ENCODE data around the gene GRSF1.
"Not testable (repeated sequence)": the region's sequence is repeated elsewhere in the genome, so short reads cannot be mapped to it uniquely, and the experiment has no call there.

The GRSF1 gene

GRCh38 chr4:70778888-70779422 is 60.7 kb downstream of the GRSF1 start:
- no peaks in the 10 kb centered on the region for H3K79me2 ChIP-seq (ENCODE audit: low read length)
- peaks cover 8% of the 10 kb centered on the region for H3K4me1 ChIP-seq (ENCODE audit: low read length)
- no peaks in the 10 kb centered on the region for H3K9me3 ChIP-seq (replicated peaks; ENCODE audit: insufficient read depth, low read length)
- H4K20me1 ChIP-seq (ENCODE audit: insufficient read depth, low read length) = no peaks in the 10 kb centered on the region
- no peak overlapping the region for H3K9ac ChIP-seq (ENCODE audit: low read length)
- no peak overlapping the region for H3K4me2 ChIP-seq (ENCODE audit: low read depth, low read length)
- no peaks in the 10 kb centered on the region for H3K9me2 ChIP-seq (replicated peaks; ENCODE audit: insufficient read depth, low read length)
- no peaks in the 10 kb centered on the region for H3K27me3 ChIP-seq (replicated peaks; ENCODE audit: insufficient read depth, low read length)
- H3K4me3 ChIP-seq (ENCODE audit: low read length) = no peak overlapping the region
- H2AFZ ChIP-seq (ENCODE audit: low read length) = no peak overlapping the region
- H3F3A ChIP-seq (ENCODE audit: insufficient read depth, low read length) = no peaks in the 10 kb centered on the region
- DNase-seq = no peak
- TF ChIP-seq CTCF (IDR thresholded peaks at IDR 0.05; ENCODE audit: low read length) = no peak
- TF ChIP-seq EZH2phosphoT487 (IDR thresholded peaks at IDR 0.05; ENCODE audit: low read length) = no peak
- no peaks in the 10 kb centered on the region; the same call in 1 of the 2 replicates for H3K36me3 ChIP-seq (replicated peaks; ENCODE audit: insufficient read depth, low read length)
- H3K27ac ChIP-seq (ENCODE audit: low read length) = no peak overlapping the region

GRCh38 chr4:70772929-70773555 is 66.6 kb downstream of the GRSF1 start:
- TF ChIP-seq EZH2phosphoT487 (IDR thresholded peaks at IDR 0.05; ENCODE audit: low read length) (no peak), CTCF (IDR thresholded peaks at IDR 0.05; ENCODE audit: low read length) (no peak), EZH2 (optimal IDR thresholded peaks at IDR 0.05; ENCODE audit: low read depth, low read length) (no peak)
- no peaks in the 10 kb centered on the region for H3F3A ChIP-seq (ENCODE audit: insufficient read depth, low read length)
- H3K9me2 ChIP-seq (replicated peaks; ENCODE audit: insufficient read depth, low read length) = no peaks in the 10 kb centered on the region
- no peak overlapping the region for H3K9ac ChIP-seq (ENCODE audit: low read length)
- H3K27ac ChIP-seq (ENCODE audit: low read length) = no peak overlapping the region; the same call in 1 of the 2 replicates
- H3K4me2 ChIP-seq (ENCODE audit: low read depth, low read length) = peak overlapping the region; percentile 28; the same call in 1 of the 2 replicates
- no peaks in the 10 kb centered on the region for H4K20me1 ChIP-seq (ENCODE audit: insufficient read depth, low read length)
- no peaks in the 10 kb centered on the region for H3K79me2 ChIP-seq (ENCODE audit: low read length)
- H3K27me3 ChIP-seq (replicated peaks; ENCODE audit: insufficient read depth, low read length) = no peaks in the 10 kb centered on the region
- DNase-seq = no peak
- no peak overlapping the region for H3K4me3 ChIP-seq (ENCODE audit: low read length)
- H3K9me3 ChIP-seq (replicated peaks; ENCODE audit: insufficient read depth, low read length) = no peaks in the 10 kb centered on the region
- H3K4me1 ChIP-seq (ENCODE audit: low read length) = peaks cover 8% of the 10 kb centered on the region
- no peaks in the 10 kb centered on the region; the same call in 1 of the 2 replicates for H3K36me3 ChIP-seq (replicated peaks; ENCODE audit: insufficient read depth, low read length)
- no peak overlapping the region for H2AFZ ChIP-seq (ENCODE audit: low read length)

GRCh38 chr4:70769396-70769795 is 70.3 kb downstream of the GRSF1 start:
- not testable (repeated sequence) for H3K9me2 ChIP-seq (replicated peaks; ENCODE audit: insufficient read depth, low read length); H3K27ac ChIP-seq (ENCODE audit: low read length); H3F3A ChIP-seq (ENCODE audit: insufficient read depth, low read length); H2AFZ ChIP-seq (ENCODE audit: low read length); H3K9ac ChIP-seq (ENCODE audit: low read length); H3K4me3 ChIP-seq (ENCODE audit: low read length); H3K9me3 ChIP-seq (replicated peaks; ENCODE audit: insufficient read depth, low read length); H3K4me1 ChIP-seq (ENCODE audit: low read length); H4K20me1 ChIP-seq (ENCODE audit: insufficient read depth, low read length); H3K27me3 ChIP-seq (replicated peaks; ENCODE audit: insufficient read depth, low read length); H3K36me3 ChIP-seq (replicated peaks; ENCODE audit: insufficient read depth, low read length); DNase-seq; H3K79me2 ChIP-seq (ENCODE audit: low read length); H3K4me2 ChIP-seq (ENCODE audit: low read depth, low read length)

GRCh38 chr4:70768301-70768948 is 71.3 kb downstream of the GRSF1 start:
- H3K4me1 ChIP-seq (ENCODE audit: low read length) = no peaks in the 10 kb centered on the region
- TF ChIP-seq EZH2 (optimal IDR thresholded peaks at IDR 0.05; ENCODE audit: low read depth, low read length) (no peak), CTCF (IDR thresholded peaks at IDR 0.05; ENCODE audit: low read length) (no peak), EZH2phosphoT487 (IDR thresholded peaks at IDR 0.05; ENCODE audit: low read length) (no peak)
- H3K4me3 ChIP-seq (ENCODE audit: low read length) = no peak overlapping the region
- H3K4me2 ChIP-seq (ENCODE audit: low read depth, low read length) = no peak overlapping the region
- H3K27me3 ChIP-seq (replicated peaks; ENCODE audit: insufficient read depth, low read length) = no peaks in the 10 kb centered on the region
- no peaks in the 10 kb centered on the region for H4K20me1 ChIP-seq (ENCODE audit: insufficient read depth, low read length)
- no peak overlapping the region for H3K9ac ChIP-seq (ENCODE audit: low read length)
- no peak overlapping the region for H2AFZ ChIP-seq (ENCODE audit: low read length)
- no peak for DNase-seq
- no peaks in the 10 kb centered on the region for H3K79me2 ChIP-seq (ENCODE audit: low read length)
- H3K9me2 ChIP-seq (replicated peaks; ENCODE audit: insufficient read depth, low read length) = no peaks in the 10 kb centered on the region
- no peak overlapping the region for H3K27ac ChIP-seq (ENCODE audit: low read length)
- H3K9me3 ChIP-seq (replicated peaks; ENCODE audit: insufficient read depth, low read length) = no peaks in the 10 kb centered on the region
- H3K36me3 ChIP-seq (replicated peaks; ENCODE audit: insufficient read depth, low read length) = no peaks in the 10 kb centered on the region; the same call in 1 of the 2 replicates
- no peaks in the 10 kb centered on the region for H3F3A ChIP-seq (ENCODE audit: insufficient read depth, low read length)
